ENCODE data around the gene DCUN1D2.

Gene DCUN1D2

DNA sequence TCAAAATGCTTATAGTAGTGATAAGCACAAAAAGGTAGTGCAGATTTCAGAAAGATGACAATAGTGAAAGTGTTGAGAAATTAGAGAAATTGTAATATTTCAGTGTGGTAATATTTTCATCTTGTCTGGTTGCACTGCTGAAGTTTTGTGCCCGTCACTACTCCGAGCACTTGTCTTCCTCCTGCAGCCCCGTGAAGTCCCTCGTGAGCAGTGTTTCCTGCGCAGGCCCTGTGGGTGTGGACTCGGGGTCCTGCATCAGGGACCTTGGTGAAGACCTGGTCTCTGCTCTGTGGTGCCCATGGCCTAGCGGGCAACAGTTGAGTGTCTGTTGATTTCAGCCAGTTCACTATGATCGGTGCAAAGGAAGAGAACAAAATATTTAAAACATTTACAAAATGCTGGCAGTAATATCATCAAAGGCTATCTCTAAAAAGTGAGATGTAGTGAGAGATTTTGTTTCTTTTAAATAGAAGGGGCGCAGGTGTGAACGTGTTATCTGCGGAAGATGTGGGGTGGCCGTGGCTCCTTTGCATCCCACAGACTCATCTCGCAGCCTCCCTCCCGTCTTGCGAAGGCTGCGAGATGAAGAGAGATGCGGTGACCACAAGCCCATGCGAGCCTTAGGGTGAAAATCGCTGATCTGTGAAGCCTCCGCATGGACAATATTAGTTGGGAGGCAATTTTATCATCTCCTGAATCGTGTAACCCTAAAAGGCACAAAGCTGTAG lies 27.7 kb upstream of the DCUN1D2 start:
- Histone ChIP-seq H3K79me2 (ENCODE audit: control insufficient read depth, low read length) (no peaks in the 10 kb centered on the region), H3K27me3 (ENCODE audit: control insufficient read depth, low read length) (no peaks in the 10 kb centered on the region), H3K4me2 (ENCODE audit: low read length) (no peak overlapping the region), H3K9me3 (ENCODE audit: control insufficient read depth, insufficient read depth, low read length) (no peaks in the 10 kb centered on the region), H4K20me1 (ENCODE audit: control insufficient read depth, insufficient read depth, low read depth, low read length) (no peaks in the 10 kb centered on the region), H3F3A (ENCODE audit: control insufficient read depth, insufficient read depth) (0 out of 2 replicates have a peak, but pooled peaks cover 2% of the 10 kb centered on the region), H3K27ac (ENCODE audit: low read depth, low read length) (no peak overlapping the region), H3K36me3 (ENCODE audit: control insufficient read depth, low read length) (no peaks in the 10 kb centered on the region), H3K9me2 (replicated peaks; ENCODE audit: control insufficient read depth, low read length) (no peaks in the 10 kb centered on the region), H3K4me1 (ENCODE audit: control insufficient read depth, low read length) (no peaks in the 10 kb centered on the region), H3K4me3 (ENCODE audit: low read length) (no peak overlapping the region)
- TF ChIP-seq EZH2phosphoT487 (IDR thresholded peaks at IDR 0.05; ENCODE audit: borderline replicate concordance, low read length) = no peak
- TF ChIP-seq, protein P1, sequence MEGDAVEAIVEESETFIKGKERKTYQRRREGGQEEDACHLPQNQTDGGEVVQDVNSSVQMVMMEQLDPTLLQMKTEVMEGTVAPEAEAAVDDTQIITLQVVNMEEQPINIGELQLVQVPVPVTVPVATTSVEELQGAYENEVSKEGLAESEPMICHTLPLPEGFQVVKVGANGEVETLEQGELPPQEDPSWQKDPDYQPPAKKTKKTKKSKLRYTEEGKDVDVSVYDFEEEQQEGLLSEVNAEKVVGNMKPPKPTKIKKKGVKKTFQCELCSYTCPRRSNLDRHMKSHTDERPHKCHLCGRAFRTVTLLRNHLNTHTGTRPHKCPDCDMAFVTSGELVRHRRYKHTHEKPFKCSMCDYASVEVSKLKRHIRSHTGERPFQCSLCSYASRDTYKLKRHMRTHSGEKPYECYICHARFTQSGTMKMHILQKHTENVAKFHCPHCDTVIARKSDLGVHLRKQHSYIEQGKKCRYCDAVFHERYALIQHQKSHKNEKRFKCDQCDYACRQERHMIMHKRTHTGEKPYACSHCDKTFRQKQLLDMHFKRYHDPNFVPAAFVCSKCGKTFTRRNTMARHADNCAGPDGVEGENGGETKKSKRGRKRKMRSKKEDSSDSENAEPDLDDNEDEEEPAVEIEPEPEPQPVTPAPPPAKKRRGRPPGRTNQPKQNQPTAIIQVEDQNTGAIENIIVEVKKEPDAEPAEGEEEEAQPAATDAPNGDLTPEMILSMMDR (IDR thresholded peaks at IDR 0.05; ENCODE audit: low read depth, low read length, poor library complexity, severe bottlenecking) = no peak

DNA sequence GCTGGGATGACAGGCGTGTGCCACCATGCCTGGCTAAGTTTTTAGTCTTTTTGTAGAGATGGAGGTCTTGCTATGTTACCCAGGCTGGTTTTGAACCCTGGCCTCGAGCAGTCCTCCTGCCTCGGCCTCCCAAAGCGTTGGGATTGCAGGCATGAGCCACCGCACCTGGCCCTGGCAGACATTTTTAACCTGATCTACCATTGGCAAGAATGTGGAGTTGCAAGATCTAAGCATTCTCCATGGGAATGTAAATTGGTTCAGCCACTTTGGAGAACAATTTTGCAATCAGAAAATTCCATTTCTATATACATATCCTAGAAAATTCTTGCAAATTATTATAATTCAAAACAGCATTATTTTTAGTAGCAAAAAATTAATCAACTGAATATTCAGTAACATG lies 24.3 kb upstream of the DCUN1D2 start:
- Histone ChIP-seq H3K36me3 (ENCODE audit: control insufficient read depth, low read length) (peaks cover 9% of the 10 kb centered on the region; the same call in 1 of the 2 replicates), H3K79me2 (ENCODE audit: control insufficient read depth, low read length) (no peaks in the 10 kb centered on the region), H3K27me3 (ENCODE audit: control insufficient read depth, low read length) (no peaks in the 10 kb centered on the region), H3F3A (ENCODE audit: control insufficient read depth, insufficient read depth) (0 out of 2 replicates have a peak, but pooled peaks cover 2% of the 10 kb centered on the region), H3K4me2 (ENCODE audit: low read length) (no peak overlapping the region), H3K27ac (ENCODE audit: low read depth, low read length) (no peak overlapping the region), H3K9me2 (replicated peaks; ENCODE audit: control insufficient read depth, low read length) (no peaks in the 10 kb centered on the region), H4K20me1 (ENCODE audit: control insufficient read depth, insufficient read depth, low read depth, low read length) (no peaks in the 10 kb centered on the region), H3K9me3 (ENCODE audit: control insufficient read depth, insufficient read depth, low read length) (no peaks in the 10 kb centered on the region), H3K4me1 (ENCODE audit: control insufficient read depth, low read length) (no peaks in the 10 kb centered on the region), H3K4me3 (ENCODE audit: low read length) (no peak overlapping the region)
- TF ChIP-seq EZH2phosphoT487 (IDR thresholded peaks at IDR 0.05; ENCODE audit: borderline replicate concordance, low read length) = no peak

DNA sequence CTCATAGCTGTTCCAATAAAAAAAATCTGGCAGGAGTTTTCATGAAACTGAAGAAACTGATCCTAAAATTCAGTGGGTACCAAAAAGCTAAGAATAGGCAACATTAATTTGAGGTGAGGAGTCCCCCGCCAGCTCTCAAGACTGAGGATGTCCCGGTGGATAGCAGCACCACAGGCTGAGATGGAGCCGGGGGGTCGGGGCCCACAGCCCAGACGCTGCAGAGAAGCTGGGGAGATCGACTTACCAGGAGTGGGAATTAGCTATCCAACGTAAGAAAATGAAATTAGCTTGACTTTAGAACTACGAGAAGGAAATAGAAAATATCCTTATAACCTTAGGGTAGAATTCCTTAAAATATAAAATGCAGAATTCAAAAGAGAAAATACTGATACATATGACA lies 23.2 kb upstream of the DCUN1D2 start:
- Histone ChIP-seq H3F3A (ENCODE audit: control insufficient read depth, insufficient read depth) (0 out of 2 replicates have a peak, but pooled peaks cover 2% of the 10 kb centered on the region), H3K4me2 (ENCODE audit: low read length) (no peak overlapping the region), H3K27me3 (ENCODE audit: control insufficient read depth, low read length) (no peaks in the 10 kb centered on the region), H3K79me2 (ENCODE audit: control insufficient read depth, low read length) (no peaks in the 10 kb centered on the region), H3K4me3 (ENCODE audit: low read length) (no peak overlapping the region), H3K27ac (ENCODE audit: low read depth, low read length) (no peak overlapping the region), H3K9me3 (ENCODE audit: control insufficient read depth, insufficient read depth, low read length) (no peaks in the 10 kb centered on the region), H4K20me1 (ENCODE audit: control insufficient read depth, insufficient read depth, low read depth, low read length) (no peaks in the 10 kb centered on the region), H3K36me3 (ENCODE audit: control insufficient read depth, low read length) (peaks cover 9% of the 10 kb centered on the region; the same call in 1 of the 2 replicates), H3K4me1 (ENCODE audit: control insufficient read depth, low read length) (no peaks in the 10 kb centered on the region), H3K9me2 (replicated peaks; ENCODE audit: control insufficient read depth, low read length) (no peaks in the 10 kb centered on the region)
- no peak for TF ChIP-seq EZH2phosphoT487 (IDR thresholded peaks at IDR 0.05; ENCODE audit: borderline replicate concordance, low read length)
- TF ChIP-seq, protein P1 (IDR thresholded peaks at IDR 0.05; ENCODE audit: low read depth, low read length, poor library complexity, severe bottlenecking) = no peak

DNA sequence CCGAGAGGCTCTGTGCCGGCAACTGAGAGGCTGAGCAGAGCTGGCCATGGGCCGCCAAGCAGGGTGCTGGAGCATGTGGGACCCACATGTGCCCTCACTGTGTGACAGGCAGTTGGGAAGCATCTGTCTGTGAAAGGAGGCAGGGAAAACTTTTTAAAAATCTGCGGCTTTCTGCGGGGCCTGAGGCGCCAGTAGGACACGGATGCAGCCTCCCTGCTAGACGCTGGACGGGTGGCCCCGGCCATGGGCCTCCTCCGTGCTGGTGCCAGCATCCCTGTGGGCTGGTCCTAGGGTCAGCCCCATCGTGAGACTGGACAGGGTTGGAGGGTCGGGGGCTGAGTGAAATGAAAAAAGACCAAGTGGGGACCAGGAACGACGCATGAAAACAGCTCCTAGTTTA lies 20.9 kb upstream of the DCUN1D2 start:
- H3K9me3 ChIP-seq (ENCODE audit: control insufficient read depth, insufficient read depth, low read length) = no peaks in the 10 kb centered on the region

More for the DNA sequence above, 20.9 kb upstream of the DCUN1D2 start:
- Histone ChIP-seq H3F3A (ENCODE audit: control insufficient read depth, insufficient read depth) (no peaks in the 10 kb centered on the region), H3K27ac (ENCODE audit: low read depth, low read length) (no peak overlapping the region), H3K36me3 (ENCODE audit: control insufficient read depth, low read length) (peaks cover 9% of the 10 kb centered on the region; the same call in 1 of the 2 replicates), H3K79me2 (ENCODE audit: control insufficient read depth, low read length) (no peaks in the 10 kb centered on the region), H3K9me2 (replicated peaks; ENCODE audit: control insufficient read depth, low read length) (no peaks in the 10 kb centered on the region), H3K27me3 (ENCODE audit: control insufficient read depth, low read length) (no peaks in the 10 kb centered on the region), H3K4me1 (ENCODE audit: control insufficient read depth, low read length) (no peaks in the 10 kb centered on the region), H3K4me2 (ENCODE audit: low read length) (no peak overlapping the region), H3K4me3 (ENCODE audit: low read length) (no peak overlapping the region), H4K20me1 (ENCODE audit: control insufficient read depth, insufficient read depth, low read depth, low read length) (no peaks in the 10 kb centered on the region)
- TF ChIP-seq, protein P1 (IDR thresholded peaks at IDR 0.05; ENCODE audit: low read depth, low read length, poor library complexity, severe bottlenecking) = no peak
- TF ChIP-seq EZH2phosphoT487 (IDR thresholded peaks at IDR 0.05; ENCODE audit: borderline replicate concordance, low read length) = no peak
